Subcutaneous abdominal adipose tissue (tissue), 5 donors: Measurements from ENCODE around the gene DPEP1.

Source experiments
- H3K27ac ChIP-seq: one replicate; pipeline ENCODE4 v1.7.0; 2013; ENCODE audit warnings: low read depth, mild to moderate bottlenecking, inconsistent platforms, low read length, moderate library complexity
- H3K27me3 ChIP-seq, 5 donors: one replicate each; pipeline ENCODE4 v1.7.0; 2013; ENCODE audit warnings: low read length in 5 of 5, inconsistent platforms in 1 of 5; ENCODE audit not compliant: control insufficient read depth in 5 of 5, insufficient read depth in 4 of 5
- H3K36me3 ChIP-seq, 5 donors: one replicate each; pipeline ENCODE4 v1.7.0; 2013; ENCODE audit warnings: low read length in 5 of 5; ENCODE audit not compliant: control insufficient read depth in 5 of 5, insufficient read depth in 5 of 5
- H3K4me1 ChIP-seq, 5 donors: one replicate each; pipeline ENCODE4 v1.7.0; 2013; ENCODE audit warnings: low read length in 5 of 5, mild to moderate bottlenecking in 3 of 5, moderate library complexity in 1 of 5; ENCODE audit not compliant: control insufficient read depth in 5 of 5, insufficient read depth in 5 of 5
- H3K4me3 ChIP-seq, 5 donors: one replicate each; pipeline ENCODE4 v1.7.0; 2013; ENCODE audit warnings: low read length in 5 of 5, low read depth in 1 of 5
- H3K9ac ChIP-seq, 5 donors: one replicate each; pipeline ENCODE4 v1.7.0; 2013; ENCODE audit warnings: low read length in 5 of 5, mild to moderate bottlenecking in 4 of 5, moderate library complexity in 3 of 5
- H3K9me3 ChIP-seq, 5 donors: one replicate each; pipeline ENCODE4 v1.7.0; 2013; ENCODE audit warnings: low read length in 5 of 5; ENCODE audit not compliant: control insufficient read depth in 5 of 5
- donor health status: healthy.
- donor health status: healthy.
- donor health status: healthy.
- donor health status: healthy.
- donor health status: healthy.

Gene DPEP1

DNA sequence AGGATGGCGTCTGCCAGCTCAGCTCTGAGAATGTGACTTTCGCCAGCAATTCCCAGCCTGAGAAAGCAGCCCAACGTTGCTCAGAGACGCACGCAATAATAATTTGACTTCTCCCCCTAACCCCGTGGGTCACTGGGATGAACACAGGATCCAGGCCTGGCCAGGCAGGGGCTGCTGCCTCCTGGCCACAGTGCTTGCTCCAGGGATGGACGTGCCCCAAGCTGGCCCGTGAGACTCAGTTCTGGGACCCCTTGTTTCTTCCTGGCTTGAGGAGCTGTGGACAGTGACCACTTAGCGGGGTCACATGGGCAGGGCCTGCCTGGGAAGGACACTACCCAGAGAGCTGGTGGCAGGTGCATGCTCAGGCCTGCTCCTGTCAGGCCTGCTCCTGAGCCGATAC is 13.5 kb upstream of the DPEP1 start:
- no peaks in the 10 kb centered on the region for H3K9me3 ChIP-seq
- H3K4me1 ChIP-seq, result peaks cover 0 to 11% (median 1%) of the 10 kb centered on the region in 5 donors
- no peaks in the 10 kb centered on the region for H3K36me3 ChIP-seq
- H3K27ac ChIP-seq, result no peak overlapping the region
- H3K4me3 ChIP-seq, result no peak overlapping the region
- no peak overlapping the region for H3K9ac ChIP-seq
- H3K27me3 ChIP-seq, result peaks cover 8 to 14% (median 11%) of the 10 kb centered on the region in 5 donors

DNA sequence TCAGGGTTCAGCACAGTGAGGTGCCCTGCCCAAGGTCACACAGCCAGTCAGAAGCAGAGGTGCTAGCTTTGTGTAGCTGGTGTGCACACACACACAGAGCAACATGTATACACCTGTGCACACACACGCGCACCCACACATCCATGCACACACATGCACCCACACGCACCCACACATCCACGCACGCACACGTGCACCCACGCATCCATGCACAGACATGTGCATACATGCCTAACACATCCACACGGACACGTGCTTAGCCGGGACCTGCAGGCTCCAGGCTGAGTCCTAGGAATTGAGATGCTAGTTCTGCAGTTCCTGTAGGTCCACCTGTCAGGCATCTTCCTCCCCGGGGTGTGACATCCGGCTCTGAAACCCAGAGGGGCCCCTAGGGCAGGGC is 13.0 kb upstream of the DPEP1 start:
- Histone ChIP-seq H3K9me3 (no peaks in the 10 kb centered on the region), H3K9ac (no peak overlapping the region), H3K36me3 (no peaks in the 10 kb centered on the region), H3K4me3 (no peak overlapping the region), H3K27ac (no peak overlapping the region), H3K27me3 (peaks cover 11 to 17% (median 13%) of the 10 kb centered on the region in 5 donors), H3K4me1 (peaks cover 0 to 11% (median 1%) of the 10 kb centered on the region in 5 donors)

- H3K4me3 ChIP-seq, result no peak overlapping the region
- H3K27me3 ChIP-seq, result peaks cover 11 to 18% (median 14%) of the 10 kb centered on the region in 5 donors
- H3K9me3 ChIP-seq, result no peaks in the 10 kb centered on the region
- H3K27ac ChIP-seq, result no peak overlapping the region
- peaks cover 0 to 11% (median 1%) of the 10 kb centered on the region in 5 donors for H3K4me1 ChIP-seq
- H3K9ac ChIP-seq, result no peak overlapping the region
- H3K36me3 ChIP-seq, result no peaks in the 10 kb centered on the region
Observed at GRCh38 chr16:89600956-89601355, 12.5 kb upstream of the DPEP1 start.

DNA sequence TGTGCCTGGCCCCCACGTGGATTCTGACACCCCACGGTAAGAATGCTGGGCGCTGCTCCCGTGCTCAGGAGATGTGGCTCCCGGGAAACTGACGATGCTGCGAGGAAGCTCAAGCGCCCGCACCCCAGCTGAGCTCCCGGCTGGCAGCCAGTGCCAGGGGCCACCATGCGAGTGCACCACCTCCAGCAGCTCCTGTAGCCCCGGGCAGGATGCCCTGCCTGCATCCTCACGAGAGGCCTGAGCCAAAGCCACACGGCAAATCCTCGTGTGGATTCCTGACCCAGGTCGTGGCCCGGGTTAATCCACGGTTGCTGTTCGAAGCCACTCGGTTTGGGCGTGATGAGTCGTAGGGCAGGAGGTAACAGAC is 11.6 kb upstream of the DPEP1 start:
- Histone ChIP-seq H3K27ac (no peak overlapping the region), H3K36me3 (no peaks in the 10 kb centered on the region), H3K27me3 (peaks cover 11 to 18% (median 15%) of the 10 kb centered on the region in 5 donors), H3K4me1 (peaks cover 0 to 11% (median 1%) of the 10 kb centered on the region in 5 donors), H3K9me3 (no peaks in the 10 kb centered on the region), H3K4me3 (no peak overlapping the region), H3K9ac (no peak overlapping the region)

DNA sequence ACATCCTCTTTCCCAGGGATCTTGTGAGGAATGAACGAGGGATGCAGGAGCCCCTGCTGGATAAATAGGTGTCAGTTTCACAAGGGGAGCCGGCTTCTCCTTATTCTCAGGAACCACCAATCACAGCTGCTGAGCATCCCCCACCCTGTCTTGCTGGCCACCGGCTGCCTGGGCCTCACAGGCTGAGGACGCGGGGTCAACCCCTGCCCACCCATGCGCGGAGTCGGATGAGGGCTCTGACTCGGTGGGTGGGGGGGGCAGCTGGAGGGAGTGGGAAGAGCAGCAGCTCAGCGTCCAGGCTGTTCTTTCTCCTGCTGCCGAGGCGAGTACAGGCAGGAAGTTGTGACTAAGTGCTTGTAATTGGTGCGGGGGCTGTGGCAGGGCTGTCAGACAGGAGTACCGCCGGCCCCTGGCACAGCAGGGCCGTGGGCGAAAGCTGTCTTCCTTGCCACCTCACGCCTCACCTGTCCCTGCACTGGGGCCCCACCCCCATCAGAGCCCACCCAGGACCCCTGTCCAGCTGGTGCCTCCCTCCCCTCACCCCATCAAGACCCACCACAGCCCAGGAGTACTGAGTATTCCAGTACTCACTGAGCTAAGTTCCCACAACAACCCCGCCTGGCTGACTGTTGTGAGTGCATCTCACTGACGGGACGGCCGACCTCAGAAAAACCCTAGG is 11.0 kb upstream of the DPEP1 start:
- H3K4me1 ChIP-seq, result peaks cover 0 to 11% (median 1%) of the 10 kb centered on the region in 5 donors
- H3K9ac ChIP-seq, result no peak overlapping the region
- H3K27me3 ChIP-seq, result peaks cover 11 to 18% (median 15%) of the 10 kb centered on the region in 5 donors
- H3K4me3 ChIP-seq, result no peak overlapping the region
- no peaks in the 10 kb centered on the region for H3K9me3 ChIP-seq
- H3K27ac ChIP-seq, result no peak overlapping the region
- no peaks in the 10 kb centered on the region for H3K36me3 ChIP-seq

GRCh38 chr16:89602952-89603590 is 10.4 kb upstream of the DPEP1 start:
- Histone ChIP-seq H3K27ac (no peak overlapping the region), H3K36me3 (no peaks in the 10 kb centered on the region), H3K9me3 (no peaks in the 10 kb centered on the region)

GRCh38 chr16:89604764-89605163 is 8.7 kb upstream of the DPEP1 start:
- H3K27ac ChIP-seq, result no peak overlapping the region
- H3K4me3 ChIP-seq, result no peak overlapping the region
- H3K36me3 ChIP-seq, result no peaks in the 10 kb centered on the region
- peaks cover 0 to 11% (median 1%) of the 10 kb centered on the region in 5 donors for H3K4me1 ChIP-seq
- no peak overlapping the region for H3K9ac ChIP-seq
- peaks cover 11 to 28% (median 15%) of the 10 kb centered on the region in 5 donors for H3K27me3 ChIP-seq
- H3K9me3 ChIP-seq, result no peaks in the 10 kb centered on the region

More at GRCh38 chr16:89602952-89603590, 10.4 kb upstream of the DPEP1 start:
- Histone ChIP-seq H3K9ac (no peak overlapping the region), H3K4me3 (no peak overlapping the region), H3K4me1 (peaks cover 0 to 11% (median 1%) of the 10 kb centered on the region in 5 donors), H3K27me3 (peaks cover 11 to 21% (median 15%) of the 10 kb centered on the region in 5 donors)

DNA sequence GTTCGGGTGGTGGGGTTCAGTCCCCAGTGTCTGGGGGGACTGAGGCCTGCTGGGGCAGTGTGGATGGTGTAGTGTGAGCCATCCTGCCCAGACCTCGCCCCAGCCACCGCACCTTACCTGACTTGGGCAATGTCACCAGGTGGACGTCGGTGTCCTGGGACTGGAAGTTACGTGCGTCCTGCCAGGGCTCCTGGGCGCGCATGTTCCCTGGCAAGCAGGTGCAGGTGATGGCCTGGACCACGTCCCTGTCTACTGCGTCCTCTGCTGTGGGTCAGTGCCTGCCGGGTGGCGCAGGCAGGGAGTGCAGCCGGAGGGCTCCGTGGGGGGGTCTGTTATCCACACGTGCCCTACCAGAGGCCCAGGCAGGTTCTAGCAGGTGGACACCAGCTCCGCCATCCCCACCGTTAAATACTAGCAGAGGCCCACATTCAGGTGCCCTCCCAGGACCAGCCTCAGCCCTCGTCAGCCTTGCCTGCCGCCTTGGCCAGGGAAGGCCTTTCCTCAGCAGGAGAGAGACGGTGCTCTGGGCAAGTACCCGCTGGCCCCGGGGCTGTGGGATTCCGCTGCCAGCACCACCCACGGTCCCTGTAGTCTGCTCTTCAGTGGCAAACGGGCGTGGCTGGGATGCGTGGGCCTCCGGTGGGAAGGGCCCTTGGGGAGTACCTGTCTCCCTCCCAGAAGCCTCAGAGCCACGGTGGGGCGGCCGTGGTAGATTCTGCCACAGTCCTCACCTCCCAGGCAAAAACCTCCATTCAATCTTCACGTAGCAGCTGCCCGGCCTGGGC is 8.1 kb upstream of the DPEP1 start:
- H3K9ac ChIP-seq, result no peak overlapping the region
- no peak overlapping the region for H3K4me3 ChIP-seq
- no peaks in the 10 kb centered on the region for H3K36me3 ChIP-seq
- no peaks in the 10 kb centered on the region for H3K9me3 ChIP-seq
- H3K27me3 ChIP-seq, result peaks cover 11 to 28% (median 15%) of the 10 kb centered on the region in 5 donors
- H3K27ac ChIP-seq, result no peak overlapping the region
- H3K4me1 ChIP-seq, result peaks cover 0 to 11% (median 1%) of the 10 kb centered on the region in 5 donors

GRCh38 chr16:89606006-89606405 is 7.4 kb upstream of the DPEP1 start:
- Histone ChIP-seq H3K9ac (no peak overlapping the region), H3K27ac (no peak overlapping the region), H3K4me3 (no peak overlapping the region), H3K27me3 (peaks cover 11 to 28% (median 15%) of the 10 kb centered on the region in 5 donors), H3K4me1 (peaks cover 0 to 11% (median 1%) of the 10 kb centered on the region in 5 donors), H3K36me3 (no peaks in the 10 kb centered on the region), H3K9me3 (no peaks in the 10 kb centered on the region)

DNA sequence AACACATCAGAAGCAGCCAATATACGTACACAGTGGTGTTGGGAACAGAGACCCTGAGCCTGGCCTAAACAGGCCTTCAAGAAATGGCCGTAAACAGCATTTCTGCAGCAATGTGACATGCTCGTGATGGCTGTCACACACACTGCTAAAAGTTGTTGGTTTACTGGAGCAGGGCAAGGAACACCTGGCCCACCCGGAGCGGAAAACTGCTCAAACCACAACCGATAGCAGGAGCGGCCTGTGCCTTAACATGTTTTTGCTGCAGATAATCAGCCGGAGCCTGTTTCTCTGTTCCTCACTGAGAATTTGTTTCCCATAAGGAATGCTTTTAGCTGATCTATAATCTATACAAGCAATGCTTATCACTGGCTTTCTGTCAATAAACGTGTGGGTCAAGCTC is 6.0 kb upstream of the DPEP1 start:
- Histone ChIP-seq H3K27ac (no peak overlapping the region), H3K4me3 (no peak overlapping the region), H3K36me3 (no peaks in the 10 kb centered on the region), H3K9ac (no peak overlapping the region), H3K27me3 (peaks cover 7 to 22% (median 13%) of the 10 kb centered on the region in 5 donors), H3K9me3 (no peaks in the 10 kb centered on the region), H3K4me1 (peaks cover 0 to 6% (median 0%) of the 10 kb centered on the region in 5 donors)
